ENCODE results near the gene GNAQ.

GNAQ gene

DNA sequence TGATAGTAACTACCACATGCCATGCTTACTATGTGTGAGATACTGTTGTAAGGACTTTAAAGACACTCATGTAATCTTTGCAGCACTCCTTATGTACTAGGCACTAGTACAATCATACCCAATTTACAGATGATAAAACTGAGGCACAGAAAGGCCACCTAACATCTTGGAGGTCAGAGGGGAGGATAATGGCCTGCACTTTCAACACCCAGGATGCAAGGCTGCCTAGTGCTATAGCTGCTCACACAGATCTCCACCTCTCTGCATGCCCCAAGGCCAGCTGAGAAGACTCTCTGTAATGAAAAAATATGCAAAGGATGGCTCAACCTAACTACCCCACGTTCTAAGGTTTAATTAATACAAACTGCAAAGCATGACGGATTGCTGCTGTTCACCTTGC lies 57.2 kb downstream of the GNAQ start:
- no peak for DNase-seq (ENCODE audit: low read depth)

DNA sequence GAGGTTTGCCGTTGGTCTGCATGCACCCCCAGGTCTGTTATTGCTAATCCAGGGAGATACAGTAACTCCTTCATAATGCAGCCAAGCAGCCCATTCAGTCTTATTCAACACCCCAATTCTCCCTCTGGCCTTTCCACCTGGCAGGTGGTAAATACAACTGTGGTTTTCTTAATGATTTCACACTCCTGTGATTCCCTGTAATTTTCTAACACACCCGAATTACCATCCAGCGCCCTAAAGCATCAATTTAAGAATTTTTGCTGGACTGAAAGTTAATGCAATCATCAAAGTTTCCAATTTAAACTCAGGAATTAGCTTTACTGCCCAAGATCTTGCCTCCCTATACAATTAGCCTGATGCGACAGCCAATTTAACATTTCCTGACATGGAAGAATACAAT lies 62.5 kb downstream of the GNAQ start:
- DNase-seq (ENCODE audit: low read depth), result no peak

- DNase-seq (ENCODE audit: low read depth), result no peak
These were observed 63.1 kb downstream of the GNAQ start for GRCh38 chr9:77968506-77968905.

DNA sequence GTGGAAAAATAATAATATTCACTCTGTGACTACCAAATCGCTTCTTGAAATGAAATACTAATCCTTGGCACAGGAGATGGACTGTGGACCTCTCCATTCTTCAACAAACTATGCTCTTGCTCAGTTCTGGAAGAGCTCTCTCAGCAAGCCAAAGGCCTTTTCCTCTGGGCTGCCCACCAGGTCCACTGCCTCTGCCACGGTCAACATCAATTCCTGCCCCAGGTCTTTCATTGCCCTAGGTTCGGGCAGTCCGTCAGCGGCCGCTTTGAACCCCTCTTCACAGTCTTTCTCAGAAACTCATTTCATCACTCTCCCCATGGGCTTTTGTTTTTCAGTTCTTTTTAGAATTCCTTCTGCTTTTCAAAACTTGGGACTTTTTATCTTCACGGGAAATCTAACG lies 64.9 kb downstream of the GNAQ start:
- DNase-seq (ENCODE audit: low read depth), result no peak

DNA sequence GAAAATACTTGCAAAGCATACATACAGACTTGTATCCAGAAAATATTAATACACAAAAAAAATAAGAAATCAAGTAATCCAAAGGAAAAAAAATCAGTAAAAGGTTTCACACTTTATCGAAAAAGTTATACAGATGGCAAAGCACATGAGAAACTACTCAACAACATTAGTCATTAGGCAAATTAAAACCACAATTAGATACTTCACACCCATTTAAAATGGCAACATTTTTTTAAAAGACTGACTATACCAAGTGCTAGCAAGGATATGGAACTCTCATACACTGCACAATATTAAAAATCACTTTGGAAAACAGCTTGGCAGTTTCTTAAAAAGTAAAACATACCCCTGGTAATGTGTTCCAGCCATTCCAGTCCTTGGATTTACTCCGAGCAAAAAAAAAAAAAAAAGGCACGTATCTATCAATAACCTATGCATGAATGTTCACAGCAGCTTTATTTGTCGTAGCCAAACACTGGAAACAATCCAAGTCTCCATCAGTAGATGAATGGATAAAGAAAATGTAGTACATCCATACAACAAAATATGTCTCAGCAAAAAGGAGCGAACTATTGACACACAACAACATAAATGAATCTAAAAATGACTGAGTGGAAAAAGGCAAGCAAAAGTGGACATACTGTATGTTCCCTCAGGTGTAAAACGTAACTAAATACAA lies 66.0 kb downstream of the GNAQ start:
- DNase-seq (ENCODE audit: low read depth), result no peak

DNA sequence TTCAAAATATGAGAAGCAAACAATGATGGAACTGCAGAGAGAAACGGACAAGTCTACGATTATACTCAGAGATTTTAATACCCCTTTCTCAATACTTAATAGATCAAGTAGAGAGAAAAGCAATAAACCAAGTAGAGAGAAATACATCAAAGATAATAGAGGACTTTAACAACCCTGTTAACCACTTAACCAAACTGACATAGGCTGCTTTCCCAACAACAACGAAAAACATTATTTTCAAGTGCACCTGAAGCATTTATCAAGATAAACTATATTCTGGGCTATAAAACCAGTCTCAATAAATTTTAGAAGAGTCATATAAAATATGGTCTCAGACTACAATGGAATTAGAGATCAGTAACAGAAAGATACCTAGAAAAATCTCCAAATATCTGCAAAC lies 67.4 kb downstream of the GNAQ start:
- no peak for DNase-seq (ENCODE audit: low read depth)

DNA sequence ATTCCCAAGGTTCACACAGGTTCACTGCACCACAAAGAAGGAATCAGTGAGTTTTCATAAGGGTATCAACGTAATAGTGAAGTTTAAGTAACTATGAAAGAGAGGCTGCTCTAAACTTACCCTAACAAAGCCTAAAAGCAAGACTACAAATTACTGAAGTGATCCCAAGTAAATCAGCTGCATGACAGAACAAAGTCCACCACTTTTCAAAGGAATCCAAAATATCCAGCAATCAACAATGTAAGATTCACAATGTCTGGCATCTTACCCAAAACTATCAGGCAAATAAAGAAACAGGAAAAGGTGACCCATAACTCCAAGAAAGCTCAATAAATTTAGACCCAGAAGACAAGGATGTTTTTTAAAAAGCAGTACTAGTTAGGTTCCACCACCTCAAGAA lies 70.1 kb downstream of the GNAQ start:
- DNase-seq (ENCODE audit: low read depth), result no peak

- DNase-seq (ENCODE audit: low read depth), result no peak
These were observed 71.1 kb downstream of the GNAQ start for GRCh38 chr9:77960356-77961153.

- DNase-seq (ENCODE audit: low read depth), result no peak
These were observed 71.8 kb downstream of the GNAQ start for GRCh38 chr9:77959803-77960202.

DNA sequence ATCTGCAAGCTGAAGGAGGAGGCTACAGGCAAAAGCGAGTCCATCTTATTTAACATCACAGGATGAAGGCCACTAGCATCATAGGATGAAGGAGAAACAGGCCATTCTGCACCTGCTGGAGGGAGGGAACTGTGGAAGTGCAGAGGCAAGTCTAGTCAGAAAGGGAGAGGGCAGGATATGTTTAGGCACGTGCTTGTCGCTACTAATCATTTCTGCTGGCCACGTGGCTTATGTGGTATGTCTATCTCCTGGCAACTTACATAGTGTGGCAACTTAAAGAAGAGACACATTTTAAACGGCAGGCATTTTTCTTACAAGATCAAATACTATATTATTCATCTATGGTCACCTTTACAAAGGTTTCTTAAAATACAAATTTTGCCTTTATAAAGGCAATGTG lies 74.0 kb downstream of the GNAQ start:
- no peak for DNase-seq (ENCODE audit: low read depth)

DNA sequence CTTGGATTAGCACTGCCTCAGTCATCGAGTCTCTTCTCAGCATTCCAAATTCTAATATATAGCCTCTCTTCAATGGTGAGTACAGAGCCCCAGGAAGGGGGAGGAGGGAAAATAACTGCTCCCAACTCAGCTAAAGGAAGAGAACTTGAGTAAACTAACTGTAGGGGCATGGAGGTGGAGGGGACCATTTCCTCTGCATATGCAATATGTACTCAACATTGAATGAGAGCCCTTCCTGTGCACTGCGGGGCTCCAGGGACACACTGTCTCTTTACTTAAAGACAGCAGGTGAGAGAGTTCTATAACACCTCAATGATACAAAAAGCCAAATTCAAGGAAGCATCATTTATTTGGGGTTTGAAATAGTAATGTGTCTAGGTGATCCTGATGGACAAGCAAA lies 75.1 kb downstream of the GNAQ start:
- no peak for DNase-seq (ENCODE audit: low read depth)

DNA sequence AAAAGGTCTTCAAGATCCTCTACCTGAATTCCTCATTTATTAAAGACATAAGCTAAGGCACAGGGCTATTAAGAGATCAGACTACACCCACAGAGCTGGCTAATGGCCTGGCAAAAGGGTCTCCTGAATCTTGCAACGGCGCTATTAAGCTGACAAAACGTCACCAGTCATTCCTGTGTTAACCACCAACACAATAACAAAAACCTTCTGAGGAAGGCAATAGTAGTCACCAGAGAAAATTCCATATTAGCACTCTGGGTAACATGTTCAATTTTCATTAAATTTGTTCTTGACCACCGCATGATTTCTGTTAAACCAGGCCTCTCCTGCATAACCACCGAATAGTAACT lies 77.0 kb downstream of the GNAQ start:
- DNase-seq (ENCODE audit: low read depth), result no peak

GRCh38 chr9:77954013-77954665 lies 77.5 kb downstream of the GNAQ start:
- DNase-seq (ENCODE audit: low read depth), result no peak

DNA sequence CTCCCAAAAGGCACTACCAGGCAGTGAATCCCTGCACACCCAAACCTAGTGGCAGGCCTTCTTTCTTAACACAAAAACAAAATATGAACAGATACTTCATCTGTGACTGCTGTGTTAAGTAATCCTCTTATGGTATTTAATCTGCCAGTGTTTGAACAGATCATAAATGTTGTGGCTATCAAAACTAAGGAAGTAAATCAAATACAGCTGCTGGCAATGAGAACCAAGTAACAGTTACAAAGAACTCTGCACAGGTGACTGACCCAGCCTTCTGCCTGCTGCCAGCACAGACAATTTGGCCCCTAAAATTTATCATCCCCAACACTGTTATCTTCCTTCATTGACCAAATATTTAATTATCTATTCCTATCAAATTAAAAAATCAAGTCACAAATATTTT lies 78.0 kb downstream of the GNAQ start:
- DNase-seq (ENCODE audit: low read depth), result no peak

- no peak for DNase-seq (ENCODE audit: low read depth)
These were observed 78.8 kb downstream of the GNAQ start for GRCh38 chr9:77952635-77953328.

DNA sequence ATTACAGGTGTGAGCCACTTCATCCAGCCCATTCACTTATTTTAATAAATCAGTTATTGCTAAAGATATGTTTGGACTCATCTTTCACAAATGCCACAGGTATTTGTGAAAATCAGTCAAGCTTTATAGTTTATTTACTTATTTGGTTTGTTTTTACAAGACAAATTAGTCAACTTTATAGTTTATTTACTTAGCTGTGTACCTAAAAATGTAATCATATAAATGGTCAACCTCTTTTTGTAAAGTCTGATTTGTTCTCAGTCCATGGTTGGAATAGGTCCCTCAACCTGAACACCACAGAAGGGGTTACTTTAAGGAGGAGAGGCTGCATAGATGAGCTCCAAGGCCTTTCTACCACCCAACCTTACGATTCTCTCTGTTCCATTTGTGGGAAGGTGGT lies 80.2 kb downstream of the GNAQ start:
- no peak for DNase-seq (ENCODE audit: low read depth)

DNA sequence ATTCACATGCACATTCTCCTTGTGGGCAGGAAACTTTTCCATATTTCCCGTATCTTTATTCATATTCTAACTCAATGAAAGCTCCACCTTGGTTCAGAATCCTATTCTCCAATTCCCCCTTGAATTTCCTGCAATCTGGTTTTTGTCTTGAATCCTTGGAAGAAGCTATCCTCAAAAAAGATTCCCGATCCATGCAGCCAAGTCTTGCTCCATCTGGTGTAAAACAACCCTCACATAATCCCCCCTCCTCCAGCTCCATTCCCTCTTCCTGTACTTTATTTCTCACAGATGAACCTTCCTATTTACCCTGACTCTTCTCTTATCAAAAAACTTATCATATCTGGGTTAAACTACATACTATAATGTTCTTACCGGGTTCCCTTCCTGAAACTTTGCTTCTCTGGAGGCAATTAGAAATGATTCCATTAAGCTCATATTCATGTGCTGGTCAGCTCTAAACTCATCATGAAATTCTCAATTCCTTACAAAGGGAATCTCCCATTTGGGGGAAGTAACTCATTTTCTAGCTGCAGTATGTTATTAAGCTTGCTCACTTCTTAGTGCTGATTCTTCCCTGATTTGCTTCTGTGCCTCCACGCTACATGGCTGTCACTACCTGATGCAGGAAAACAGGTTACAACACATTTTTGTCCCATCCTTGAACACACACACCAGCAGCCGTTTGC lies 81.7 kb downstream of the GNAQ start:
- no peak for DNase-seq (ENCODE audit: low read depth)

- DNase-seq (ENCODE audit: low read depth), result no peak
These were observed 84.0 kb downstream of the GNAQ start for GRCh38 chr9:77947651-77948050.

- DNase-seq (ENCODE audit: low read depth), result no peak
These were observed 84.5 kb downstream of the GNAQ start for GRCh38 chr9:77946969-77947620.

- no peak for DNase-seq (ENCODE audit: low read depth)
These were observed 85.3 kb downstream of the GNAQ start for GRCh38 chr9:77946296-77946695.

- no peak for DNase-seq (ENCODE audit: low read depth)
These were observed 85.8 kb downstream of the GNAQ start for GRCh38 chr9:77945798-77946197.

Measured in GM04504 (cell line).